SK-N-SH treated with all-trans-retinoic acid at 6 μM for 48 hours (cell line): Measurements from ENCODE around the gene ZFP90.

Experiments
- ATAC-seq: fragments of 200-7000 bp; cut with Tn5 transposase; 3 replicates; pipeline ENCODE4 v1.9.1; 2020; ENCODE audit warnings: mild to moderate bottlenecking, moderate library complexity
- ARNTL ChIP-seq: fragments of 450-650 bp; formaldehyde crosslinking; IDR thresholded peaks from 2 replicates; pipeline ENCODE4 v1.5.0; 2020; ENCODE audit warnings: low read depth, mild to moderate bottlenecking, moderate library complexity, borderline replicate concordance
- BACH2 ChIP-seq: fragments of 250-450 bp; sonication (Bioruptor Pico); IDR thresholded peaks from 2 replicates; pipeline ENCODE4 v1.9.0; 2021; ENCODE audit warnings: mild to moderate bottlenecking, borderline replicate concordance
- CSRNP3 ChIP-seq: fragments of 250-450 bp; sonication (Bioruptor Pico); IDR thresholded peaks from 2 replicates; pipeline ENCODE4 v1.5.1; 2021; ENCODE audit warnings: mild to moderate bottlenecking, moderate library complexity
- ESRRG ChIP-seq: fragments of 250-450 bp; sonication (Bioruptor Pico); IDR thresholded peaks from 2 replicates; pipeline ENCODE4 v1.6.1; 2021; ENCODE audit warnings: mild to moderate bottlenecking
- GLIS3 ChIP-seq: fragments of 250-450 bp; sonication (Bioruptor Pico); IDR thresholded peaks from 2 replicates; pipeline ENCODE4 v1.5.0; 2020; ENCODE audit warnings: mild to moderate bottlenecking, moderate library complexity
- ISL1 ChIP-seq: fragments of 250-450 bp; sonication (Bioruptor Pico); IDR thresholded peaks from 2 replicates; pipeline ENCODE4 v2.1.2; 2022; ENCODE audit warnings: mild to moderate bottlenecking, moderate library complexity
- PPARA ChIP-seq: fragments of 250-450 bp; sonication (Bioruptor Pico); IDR thresholded peaks from 2 replicates; pipeline ENCODE4 v1.5.0; 2020; ENCODE audit warnings: mild to moderate bottlenecking, borderline replicate concordance
- SNAI2 ChIP-seq: fragments of 250-450 bp; sonication (Bioruptor Pico); IDR thresholded peaks from 2 replicates; pipeline ENCODE4 v1.5.0; 2020; ENCODE audit warnings: mild to moderate bottlenecking, moderate library complexity
- TCF4 ChIP-seq: fragments of 250-450 bp; sonication (Bioruptor Pico); IDR thresholded peaks from 2 replicates; pipeline ENCODE4 v1.8.0; 2021; ENCODE audit warnings: mild to moderate bottlenecking, moderate library complexity, borderline replicate concordance
- TOX ChIP-seq: fragments of 250-450 bp; sonication (Bioruptor Pico); IDR thresholded peaks from 2 replicates; pipeline ENCODE4 v1.8.0; 2021; ENCODE audit warnings: mild to moderate bottlenecking, moderate library complexity, borderline replicate concordance
- ZNF70 ChIP-seq: fragments of 450-650 bp; formaldehyde crosslinking; IDR thresholded peaks from 2 replicates; pipeline ENCODE4 v1.5.0; 2020; ENCODE audit warnings: mild to moderate bottlenecking, moderate library complexity
- TF ChIP-seq, protein P1 (sequence below): fragments of 250-450 bp; sonication (Bioruptor Pico); IDR thresholded peaks from 2 replicates; pipeline ENCODE4 v1.8.0; 2020; ENCODE audit warnings: mild to moderate bottlenecking, moderate library complexity, borderline replicate concordance
- TF ChIP-seq, protein P2 (sequence below): fragments of 250-450 bp; sonication (Bioruptor Pico); IDR thresholded peaks from 2 replicates; pipeline ENCODE4 v1.8.0; 2021; ENCODE audit warnings: low read depth, mild to moderate bottlenecking, moderate library complexity, borderline replicate concordance
- TF ChIP-seq, protein P3 (sequence below): fragments of 250-450 bp; sonication (Bioruptor Pico); IDR thresholded peaks from 2 replicates; pipeline ENCODE4 v1.5.1; 2020; ENCODE audit warnings: low read depth, mild to moderate bottlenecking, moderate library complexity

The ZFP90 gene

DNA sequence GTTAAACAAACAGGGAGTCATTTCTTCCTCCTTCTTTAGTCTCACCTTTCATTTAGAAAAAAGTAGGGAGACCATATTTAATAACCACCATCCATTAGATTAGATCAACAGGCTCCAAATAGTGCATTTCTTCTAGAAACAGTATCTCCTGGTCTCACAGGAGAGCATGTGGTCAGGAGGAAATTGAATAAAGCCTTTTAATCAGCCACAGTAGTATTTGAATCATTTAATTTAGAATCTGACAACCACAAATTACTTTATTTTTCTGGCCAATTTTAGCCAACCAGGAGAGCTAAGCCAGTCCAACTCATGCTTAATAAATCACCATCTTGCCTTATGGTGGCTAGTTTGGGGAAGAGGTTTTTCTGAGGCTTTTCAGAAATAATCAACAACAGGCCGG is 26.3 kb upstream of the ZFP90 start (continued):
- TF ChIP-seq, protein P1, sequence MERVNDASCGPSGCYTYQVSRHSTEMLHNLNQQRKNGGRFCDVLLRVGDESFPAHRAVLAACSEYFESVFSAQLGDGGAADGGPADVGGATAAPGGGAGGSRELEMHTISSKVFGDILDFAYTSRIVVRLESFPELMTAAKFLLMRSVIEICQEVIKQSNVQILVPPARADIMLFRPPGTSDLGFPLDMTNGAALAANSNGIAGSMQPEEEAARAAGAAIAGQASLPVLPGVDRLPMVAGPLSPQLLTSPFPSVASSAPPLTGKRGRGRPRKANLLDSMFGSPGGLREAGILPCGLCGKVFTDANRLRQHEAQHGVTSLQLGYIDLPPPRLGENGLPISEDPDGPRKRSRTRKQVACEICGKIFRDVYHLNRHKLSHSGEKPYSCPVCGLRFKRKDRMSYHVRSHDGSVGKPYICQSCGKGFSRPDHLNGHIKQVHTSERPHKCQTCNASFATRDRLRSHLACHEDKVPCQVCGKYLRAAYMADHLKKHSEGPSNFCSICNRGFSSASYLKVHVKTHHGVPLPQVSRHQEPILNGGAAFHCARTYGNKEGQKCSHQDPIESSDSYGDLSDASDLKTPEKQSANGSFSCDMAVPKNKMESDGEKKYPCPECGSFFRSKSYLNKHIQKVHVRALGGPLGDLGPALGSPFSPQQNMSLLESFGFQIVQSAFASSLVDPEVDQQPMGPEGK (CRISPR knock-in tag), result no peak
- TF ChIP-seq SNAI2 (CRISPR knock-in tag) (peak; percentile 40; the same call in 1 of the 2 replicates), ISL1 (CRISPR knock-in tag) (peak; percentile 66), ZNF70 (CRISPR knock-in tag) (no peak), ARNTL (no peak)
- TF ChIP-seq, all 23 proteins: peak for 4

DNA sequence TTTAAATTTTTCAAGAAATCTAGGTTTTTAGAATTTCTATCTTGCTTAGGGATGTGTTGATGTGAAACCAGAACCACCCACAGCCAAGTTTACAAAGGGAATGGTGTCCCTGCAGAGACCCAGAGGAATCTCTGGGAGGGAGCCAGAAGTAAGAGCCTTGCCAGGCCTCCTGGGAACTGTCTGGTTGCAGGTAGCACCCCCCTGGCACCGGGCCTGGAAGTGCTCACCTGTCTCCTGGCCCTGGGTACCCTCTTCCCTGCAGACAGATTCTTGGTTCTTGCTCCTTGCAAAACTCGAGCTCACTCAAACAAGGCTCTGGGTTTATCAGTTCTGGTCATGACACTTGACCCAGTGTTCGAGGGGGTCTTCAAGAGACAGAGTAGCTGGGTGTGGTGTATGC is 24.6 kb upstream of the ZFP90 start:
- no peak for ATAC-seq
- TF ChIP-seq GLIS3 (CRISPR knock-in tag) (no peak), TCF4 (CRISPR knock-in tag) (no peak), SNAI2 (CRISPR knock-in tag) (no peak), ZNF70 (CRISPR knock-in tag) (no peak), BACH2 (CRISPR knock-in tag) (no peak), PPARA (CRISPR knock-in tag) (no peak), ARNTL (no peak), CSRNP3 (CRISPR knock-in tag) (no peak)
- TF ChIP-seq, protein P2, sequence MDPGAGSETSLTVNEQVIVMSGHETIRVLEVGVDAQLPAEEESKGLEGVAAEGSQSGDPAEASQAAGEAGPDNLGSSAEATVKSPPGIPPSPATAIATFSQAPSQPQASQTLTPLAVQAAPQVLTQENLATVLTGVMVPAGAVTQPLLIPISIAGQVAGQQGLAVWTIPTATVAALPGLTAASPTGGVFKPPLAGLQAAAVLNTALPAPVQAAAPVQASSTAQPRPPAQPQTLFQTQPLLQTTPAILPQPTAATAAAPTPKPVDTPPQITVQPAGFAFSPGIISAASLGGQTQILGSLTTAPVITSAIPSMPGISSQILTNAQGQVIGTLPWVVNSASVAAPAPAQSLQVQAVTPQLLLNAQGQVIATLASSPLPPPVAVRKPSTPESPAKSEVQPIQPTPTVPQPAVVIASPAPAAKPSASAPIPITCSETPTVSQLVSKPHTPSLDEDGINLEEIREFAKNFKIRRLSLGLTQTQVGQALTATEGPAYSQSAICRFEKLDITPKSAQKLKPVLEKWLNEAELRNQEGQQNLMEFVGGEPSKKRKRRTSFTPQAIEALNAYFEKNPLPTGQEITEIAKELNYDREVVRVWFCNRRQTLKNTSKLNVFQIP, result no peak

DNA sequence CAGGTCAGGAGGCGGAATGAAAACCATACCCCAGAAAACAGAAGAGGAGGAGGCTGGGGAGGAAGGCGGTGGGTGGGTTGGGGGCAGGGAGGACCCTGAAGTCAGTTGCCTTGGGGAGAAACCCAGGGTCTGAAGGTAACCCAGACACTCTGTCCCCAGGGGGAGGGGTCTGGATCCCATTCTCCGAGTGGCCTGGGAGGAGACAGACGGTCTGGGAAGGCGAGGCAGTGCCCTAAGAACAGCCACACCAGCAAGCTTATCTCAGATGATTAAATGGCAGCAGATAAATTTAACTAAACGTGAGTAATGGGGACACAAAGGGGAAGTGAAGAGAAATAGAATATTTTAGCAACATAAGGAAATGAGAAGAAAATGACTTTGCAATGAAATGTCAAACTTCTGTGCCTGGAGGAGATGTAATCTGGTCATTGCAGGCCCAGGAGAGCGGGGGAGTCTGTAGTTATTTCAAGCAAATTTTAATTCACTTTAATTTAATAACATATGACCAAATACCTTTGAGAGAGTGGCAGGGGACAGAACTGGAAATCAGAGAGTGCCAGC is 21.4 kb upstream of the ZFP90 start:
- ATAC-seq, result no peak

More for the DNA sequence above, 21.4 kb upstream of the ZFP90 start:
- TF ChIP-seq PPARA (CRISPR knock-in tag) (no peak), BACH2 (CRISPR knock-in tag) (no peak), GLIS3 (CRISPR knock-in tag) (no peak), TOX (CRISPR knock-in tag) (no peak), ZNF70 (CRISPR knock-in tag) (no peak), ESRRG (CRISPR knock-in tag) (no peak)
- TF ChIP-seq, protein P3, sequence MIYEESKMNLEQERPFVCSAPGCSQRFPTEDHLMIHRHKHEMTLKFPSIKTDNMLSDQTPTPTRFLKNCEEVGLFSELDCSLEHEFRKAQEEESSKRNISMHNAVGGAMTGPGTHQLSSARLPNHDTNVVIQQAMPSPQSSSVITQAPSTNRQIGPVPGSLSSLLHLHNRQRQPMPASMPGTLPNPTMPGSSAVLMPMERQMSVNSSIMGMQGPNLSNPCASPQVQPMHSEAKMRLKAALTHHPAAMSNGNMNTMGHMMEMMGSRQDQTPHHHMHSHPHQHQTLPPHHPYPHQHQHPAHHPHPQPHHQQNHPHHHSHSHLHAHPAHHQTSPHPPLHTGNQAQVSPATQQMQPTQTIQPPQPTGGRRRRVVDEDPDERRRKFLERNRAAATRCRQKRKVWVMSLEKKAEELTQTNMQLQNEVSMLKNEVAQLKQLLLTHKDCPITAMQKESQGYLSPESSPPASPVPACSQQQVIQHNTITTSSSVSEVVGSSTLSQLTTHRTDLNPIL (CRISPR knock-in tag), result no peak
- TF ChIP-seq, protein P2, result no peak
- TF ChIP-seq, protein P1 (CRISPR knock-in tag), result no peak
